ENCODE measurements around the gene CSAD. TPM values are rescaled to one million over a fixed set of nuclear protein-coding genes. Genes with fewer than 3 reads are reported as not detected.

The CSAD gene
- polyA plus RNA-seq, 1 donor (not counting 4 experiments of a cell fraction or from before 2014, with no cell fraction given): 19.5 TPM

- no peaks in the 10 kb centered on the region for H4K20me1 ChIP-seq (ENCODE audit: control insufficient read depth, extremely low read depth, insufficient read depth, low read length)
- H3K9me3 ChIP-seq (ENCODE audit: control insufficient read depth, low read depth, low read length): no peaks in the 10 kb centered on the region
- peaks cover 2% of the 10 kb centered on the region for H3K4me1 ChIP-seq (ENCODE audit: control insufficient read depth, extremely low read depth, insufficient read depth, low read length)
- H3K36me3 ChIP-seq (ENCODE audit: control insufficient read depth in 2 of 2, extremely low read depth in 1 of 2, insufficient read depth in 2 of 2, low read length in 2 of 2): no peaks in the 10 kb centered on the region
- no peak for DNase-seq (ENCODE audit: low read depth, low spot score)
- no peaks in the 10 kb centered on the region for H3K79me2 ChIP-seq (ENCODE audit: control insufficient read depth, insufficient read depth, low read length)
- no peaks in the 10 kb centered on the region for H3K9me1 ChIP-seq (ENCODE audit: control insufficient read depth, extremely low read depth, insufficient read depth, low read length)
- no peaks in the 10 kb centered on the region for H3K27me3 ChIP-seq (ENCODE audit: control insufficient read depth, extremely low read depth, insufficient read depth, low read length)
- no peak for FAIRE-seq
- no peak overlapping the region for H2AFZ ChIP-seq (ENCODE audit: control insufficient read depth, low read length)
- no peak overlapping the region for H3K27ac ChIP-seq (ENCODE audit: control insufficient read depth, insufficient read depth, low read length)
- H3K4me2 ChIP-seq (ENCODE audit: control insufficient read depth, extremely low read depth, insufficient read depth, low read depth, low read length): no peak overlapping the region
- dilution Hi-C loops (cut with MboI; ENCODE audit: extremely low pct_ligation_motif_present, low sequenced_read_pairs): no loop called here
- TF ChIP-seq CTCF (optimal IDR thresholded peaks at IDR 0.05 in 1 of 3, IDR thresholded peaks at IDR 0.05 in 1 of 3, conservative IDR thresholded peaks at IDR 0.05 in 1 of 3; ENCODE audit: extremely low read depth in 1 of 3, insufficient read depth in 2 of 3, low read length in 3 of 3) (no peak), EZH2 (IDR thresholded peaks at IDR 0.05; ENCODE audit: low read length) (no peak)
- no peak overlapping the region for H3K4me3 ChIP-seq (ENCODE audit: control insufficient read depth in 2 of 3, extremely low read depth in 1 of 3, insufficient read depth in 2 of 3, low read depth in 1 of 3, low read length in 3 of 3)
- H3K9ac ChIP-seq (ENCODE audit: control insufficient read depth, extremely low read depth, insufficient read depth, low read length): no peak overlapping the region
Measured at GRCh38 chr12:53198486-53199110, 17.9 kb upstream of the CSAD start.

GRCh38 chr12:53197011-53197640 lies 16.4 kb upstream of the CSAD start:
- no peaks in the 10 kb centered on the region for H4K20me1 ChIP-seq (ENCODE audit: control insufficient read depth, extremely low read depth, insufficient read depth, low read length)
- H3K79me2 ChIP-seq (ENCODE audit: control insufficient read depth, insufficient read depth, low read length): no peaks in the 10 kb centered on the region
- no peaks in the 10 kb centered on the region for H3K9me1 ChIP-seq (ENCODE audit: control insufficient read depth, extremely low read depth, insufficient read depth, low read length)
- no peak for DNase-seq (ENCODE audit: low read depth, low spot score)
- H2AFZ ChIP-seq (ENCODE audit: control insufficient read depth, low read length): no peak overlapping the region
- TF ChIP-seq EZH2 (IDR thresholded peaks at IDR 0.05; ENCODE audit: low read length) (no peak), CTCF (optimal IDR thresholded peaks at IDR 0.05 in 1 of 3, IDR thresholded peaks at IDR 0.05 in 1 of 3, conservative IDR thresholded peaks at IDR 0.05 in 1 of 3; ENCODE audit: extremely low read depth in 1 of 3, insufficient read depth in 2 of 3, low read length in 3 of 3) (no peak)
- H3K9me3 ChIP-seq (ENCODE audit: control insufficient read depth, low read depth, low read length): no peaks in the 10 kb centered on the region
- no peak for FAIRE-seq
- no peak overlapping the region for H3K4me2 ChIP-seq (ENCODE audit: control insufficient read depth, extremely low read depth, insufficient read depth, low read depth, low read length)
- H3K27ac ChIP-seq (ENCODE audit: control insufficient read depth, insufficient read depth, low read length): no peak overlapping the region
- dilution Hi-C loops (cut with MboI; ENCODE audit: extremely low pct_ligation_motif_present, low sequenced_read_pairs): no loop called here
- no peaks in the 10 kb centered on the region for H3K27me3 ChIP-seq (ENCODE audit: control insufficient read depth, extremely low read depth, insufficient read depth, low read length)
- no peak overlapping the region for H3K4me3 ChIP-seq (ENCODE audit: control insufficient read depth in 2 of 3, extremely low read depth in 1 of 3, insufficient read depth in 2 of 3, low read depth in 1 of 3, low read length in 3 of 3)
- H3K9ac ChIP-seq (ENCODE audit: control insufficient read depth, extremely low read depth, insufficient read depth, low read length): no peak overlapping the region
- no peaks in the 10 kb centered on the region for H3K36me3 ChIP-seq (ENCODE audit: control insufficient read depth in 2 of 2, extremely low read depth in 1 of 2, insufficient read depth in 2 of 2, low read length in 2 of 2)
- peaks cover 2% of the 10 kb centered on the region for H3K4me1 ChIP-seq (ENCODE audit: control insufficient read depth, extremely low read depth, insufficient read depth, low read length)

Data from keratinocyte (primary cell).